Measurements from ENCODE around the gene RAB6D. TPM values are rescaled to one million over a fixed set of nuclear protein-coding genes. Genes with fewer than 3 reads are reported as not detected.
"Not testable (repeated sequence)": the region's sequence is repeated elsewhere in the genome, so short reads cannot be mapped to it uniquely, and the experiment has no call there.

The RAB6D gene
- total and polyA plus RNA-seq, 9 of the 15 experiments (the other 6 are each of a cell fraction or from before 2014, with no cell fraction given), result 0.01 to 0.04 (median 0.03) TPM; not detected in 5

GRCh38 chr2:131349021-131349420 is 14.9 kb downstream of the RAB6D start:
- in situ Hi-C loops (cut with MboI), result no loop called here
- H3K9me1 ChIP-seq (ENCODE audit: control insufficient read depth, insufficient read depth, low read length), result no peaks in the 10 kb centered on the region
- no peaks in the 10 kb centered on the region; a peak in 1 of 5 replicates for H3K4me1 ChIP-seq (replicated peaks in 1 of 2; ENCODE audit: control insufficient read depth in 2 of 2, insufficient read depth in 2 of 2, low read length in 2 of 2)
- intact Hi-C loops (cut with micrococcal nuclease), result no loop called here
- ATAC-seq, result no peak
- H3K4me3 ChIP-seq, result no peak overlapping the region
- POLR2A ChIA-PET, result no interaction called here
- H3K9me3 ChIP-seq (replicated peaks; ENCODE audit: control insufficient read depth, insufficient read depth, low read depth, low read length), result no peaks in the 10 kb centered on the region
- H4K20me1 ChIP-seq (replicated peaks; ENCODE audit: control insufficient read depth, insufficient read depth, low read length), result no peaks in the 10 kb centered on the region
- H3K79me2 ChIP-seq (ENCODE audit: control insufficient read depth, insufficient read depth, low read length), result no peaks in the 10 kb centered on the region
- TF ChIP-seq POU5F1 (IDR thresholded peaks at IDR 0.05; ENCODE audit: borderline replicate concordance, low read depth, low read length, partially characterized antibody) (no peak), CEBPB (tag; IDR thresholded peaks at IDR 0.05) (peak; percentile 34; the same call in 1 of the 2 replicates)
- DNase-seq (ENCODE audit: extremely low read depth in 1 of 4, low spot score in 3 of 4), result no peak
- H3K27me3 ChIP-seq (ENCODE audit: control insufficient read depth in 2 of 2, insufficient read depth in 2 of 2, low read length in 2 of 2), result peaks cover 2 to 9% of the 10 kb centered on the region in 2 experiments; a peak in 2 of 5 replicates
- no peak for FAIRE-seq
- H3K4me2 ChIP-seq (ENCODE audit: insufficient read depth, low read length), result no peak overlapping the region
- no peaks in the 10 kb centered on the region for H3K36me3 ChIP-seq (ENCODE audit: control insufficient read depth, insufficient read depth, low read length)
- no peak overlapping the region for H3K9ac ChIP-seq (ENCODE audit: insufficient read depth in 1 of 2, low read depth in 2 of 2, low read length in 2 of 2)
- WGBS (ENCODE audit: insufficient coverage, low coverage, missing lambda C conversion rate), result 7% methylated on average over 4 of the region's 4 CpGs
- no peak overlapping the region for H2AFZ ChIP-seq (ENCODE audit: low read depth, low read length)
- BruUV-seq (replicated peaks), result no TSS peak
- CTCF ChIA-PET (ENCODE audit: low intra/inter-chr PET ratio), result no interaction called here
- no peak overlapping the region for H3K27ac ChIP-seq (ENCODE audit: extremely low read depth, low read depth, low read length)

- H3K79me2 ChIP-seq (ENCODE audit: control insufficient read depth, insufficient read depth, low read length); intact Hi-C loops (cut with micrococcal nuclease); H3K4me2 ChIP-seq (ENCODE audit: insufficient read depth, low read length); in situ Hi-C loops (cut with MboI); POLR2A ChIA-PET; H3K9me3 ChIP-seq (replicated peaks; ENCODE audit: control insufficient read depth, insufficient read depth, low read depth, low read length); H3K36me3 ChIP-seq (ENCODE audit: control insufficient read depth, insufficient read depth, low read length); H3K9me1 ChIP-seq (ENCODE audit: control insufficient read depth, insufficient read depth, low read length); BruUV-seq (replicated peaks); H4K20me1 ChIP-seq (replicated peaks; ENCODE audit: control insufficient read depth, insufficient read depth, low read length); H3K27ac ChIP-seq (ENCODE audit: extremely low read depth, low read depth, low read length); FAIRE-seq; CTCF ChIA-PET (ENCODE audit: low intra/inter-chr PET ratio); DNase-seq (ENCODE audit: extremely low read depth in 1 of 4, low spot score in 3 of 4); H3K9ac ChIP-seq (ENCODE audit: insufficient read depth in 1 of 2, low read depth in 2 of 2, low read length in 2 of 2); H3K4me3 ChIP-seq; H3K4me1 ChIP-seq (replicated peaks in 1 of 2; ENCODE audit: control insufficient read depth in 2 of 2, insufficient read depth in 2 of 2, low read length in 2 of 2); H2AFZ ChIP-seq (ENCODE audit: low read depth, low read length); H3K27me3 ChIP-seq (ENCODE audit: control insufficient read depth in 2 of 2, insufficient read depth in 2 of 2, low read length in 2 of 2); ATAC-seq: not testable (repeated sequence)
- WGBS (ENCODE audit: insufficient coverage, low coverage, missing lambda C conversion rate), result 0% methylated on average over 7 of the region's 7 CpGs
Observed at GRCh38 chr2:131347035-131347434, 16.9 kb downstream of the RAB6D start.

Measured in K562 (cell line).